PC-9 (cell line): ENCODE data around the gene ARID4A.
"Not testable (repeated sequence)": the region's sequence is repeated elsewhere in the genome, so short reads cannot be mapped to it uniquely, and the experiment has no call there.

Experiments
- CTCF ChIP-seq: fragments of 200-600 bp; sonication (generic); conservative IDR thresholded peaks from 2 replicates; pipeline ENCODE4 v1.6.1; 2017; ENCODE audit warnings: mixed run types, antibody characterized with exemption, mild to moderate bottlenecking, moderate library complexity
- EZH2 ChIP-seq: fragments of 200-600 bp; sonication (generic); IDR thresholded peaks from 2 replicates; pipeline ENCODE4 v1.8.0; 2017; ENCODE audit warnings: antibody characterized with exemption, low read depth

GRCh38 chr14:58343535-58343934 lies 45.2 kb downstream of the ARID4A start:
- not testable (repeated sequence) for TF ChIP-seq CTCF, EZH2
